ENCODE measurements around the gene SLC7A6. TPM values are rescaled to one million over a fixed set of nuclear protein-coding genes. Genes with fewer than 3 reads are reported as not detected.

The SLC7A6 gene
- total RNA-seq, 4 donors from 2014 or later, result 6.8 to 40.0 (median 19.6) TPM

DNA sequence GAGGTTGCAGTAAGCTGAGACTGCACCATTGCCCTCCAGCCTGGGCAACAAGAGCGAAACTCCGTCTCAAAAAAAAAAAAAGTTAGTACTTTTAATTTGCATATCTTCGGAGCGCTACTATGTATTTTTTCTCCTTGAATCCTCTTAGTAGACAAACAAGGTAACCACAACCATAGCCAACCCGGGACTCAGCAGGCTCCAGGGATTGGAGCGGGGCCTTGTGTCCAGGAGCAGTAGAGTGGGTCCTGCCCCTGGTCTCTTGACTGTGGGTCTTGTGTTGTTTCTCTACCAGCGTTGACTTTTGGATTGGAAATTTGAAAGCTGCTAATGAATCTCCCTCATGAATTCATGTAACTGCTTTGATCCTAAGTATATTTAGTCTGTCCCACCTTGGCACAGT, 78.8 kb downstream of the SLC7A6 start:
- intact Hi-C loops (cut with DNase I; ENCODE audit: low total_unique reads), result no loop called here
- H3K4me3 ChIP-seq, result no peak overlapping the region
- no peaks in the 10 kb centered on the region for H3K4me1 ChIP-seq
- no peak for DNase-seq
- TF ChIP-seq CTCF (IDR thresholded peaks at IDR 0.05) (no peak), POLR2A (IDR thresholded peaks at IDR 0.05) (no peak)
- no peaks in the 10 kb centered on the region for H3K36me3 ChIP-seq
- H3K9me3 ChIP-seq, result no peaks in the 10 kb centered on the region
- no peak overlapping the region for H3K27ac ChIP-seq
- no peaks in the 10 kb centered on the region for H3K27me3 ChIP-seq

DNA sequence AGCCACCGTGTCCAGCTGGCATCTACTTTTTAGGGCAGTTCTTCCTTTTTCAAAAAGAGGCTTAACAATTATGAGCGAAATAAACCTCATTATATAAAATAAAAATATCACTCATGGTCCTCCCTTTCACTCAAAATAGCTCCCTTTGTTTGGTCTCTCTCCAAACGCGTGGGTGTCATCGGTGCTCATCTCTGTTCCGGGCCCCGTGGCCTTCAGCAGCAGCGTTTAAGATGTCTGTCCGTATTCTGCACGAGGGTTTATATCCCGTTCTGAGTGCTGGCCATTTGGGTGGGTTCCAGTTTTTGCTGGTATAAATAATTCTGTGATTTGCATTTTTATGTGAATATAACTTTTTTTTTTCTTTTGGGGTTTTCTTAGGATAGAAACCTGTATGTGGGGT, 79.9 kb downstream of the SLC7A6 start:
- Histone ChIP-seq H3K27me3 (no peaks in the 10 kb centered on the region), H3K4me3 (no peak overlapping the region), H3K36me3 (no peaks in the 10 kb centered on the region), H3K9me3 (no peaks in the 10 kb centered on the region), H3K27ac (no peak overlapping the region), H3K4me1 (no peaks in the 10 kb centered on the region)
- DNase-seq, result no peak
- TF ChIP-seq POLR2A (IDR thresholded peaks at IDR 0.05) (no peak), CTCF (IDR thresholded peaks at IDR 0.05) (no peak)
- intact Hi-C loops (cut with DNase I; ENCODE audit: low total_unique reads), result no loop called here

DNA sequence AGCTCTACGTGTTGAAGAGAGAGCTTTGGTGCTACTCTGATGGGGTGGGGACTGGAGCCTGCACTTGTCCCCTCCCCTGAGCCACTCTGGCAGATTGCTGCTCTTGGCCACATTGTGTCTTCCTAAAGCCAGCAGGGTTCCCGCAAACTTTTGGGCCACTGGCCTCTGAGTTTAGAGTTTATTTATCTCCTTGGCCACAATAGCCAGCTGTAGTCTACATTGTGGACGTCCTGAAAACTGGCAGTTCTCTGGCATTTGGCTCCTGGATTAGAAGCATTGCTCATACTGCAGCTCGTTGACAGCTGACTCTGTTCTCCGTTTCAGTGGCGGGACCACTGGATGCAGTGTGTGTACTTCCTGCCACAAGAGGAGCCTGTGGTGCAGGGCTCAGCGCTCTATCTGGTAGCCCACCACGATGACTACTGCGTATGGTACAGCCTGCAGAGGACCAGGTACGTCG, 81.1 kb downstream of the SLC7A6 start:
- DNase-seq, result no peak
- H3K36me3 ChIP-seq, result no peaks in the 10 kb centered on the region
- H3K27ac ChIP-seq, result no peak overlapping the region
- no peaks in the 10 kb centered on the region for H3K4me1 ChIP-seq
- no peak for TF ChIP-seq CTCF (IDR thresholded peaks at IDR 0.05)
- TF ChIP-seq POLR2A (IDR thresholded peaks at IDR 0.05), result no peak
- no peaks in the 10 kb centered on the region for H3K9me3 ChIP-seq
- H3K4me3 ChIP-seq, result no peak overlapping the region
- intact Hi-C loops (cut with DNase I; ENCODE audit: low total_unique reads), result no loop called here
- H3K27me3 ChIP-seq, result no peaks in the 10 kb centered on the region

- intact Hi-C loops (cut with DNase I; ENCODE audit: low total_unique reads), result no loop called here
- no peak overlapping the region for H3K27ac ChIP-seq
- no peaks in the 10 kb centered on the region for H3K36me3 ChIP-seq
- H3K4me3 ChIP-seq, result no peak overlapping the region
- no peaks in the 10 kb centered on the region for H3K9me3 ChIP-seq
- TF ChIP-seq POLR2A (IDR thresholded peaks at IDR 0.05) (no peak), CTCF (IDR thresholded peaks at IDR 0.05) (no peak)
- no peaks in the 10 kb centered on the region for H3K4me1 ChIP-seq
- no peak for DNase-seq
- no peaks in the 10 kb centered on the region for H3K27me3 ChIP-seq
Observed at GRCh38 chr16:68345958-68346635, 81.8 kb downstream of the SLC7A6 start.

- intact Hi-C loops (cut with DNase I; ENCODE audit: low total_unique reads), result no loop called here
- Histone ChIP-seq H3K27me3 (no peaks in the 10 kb centered on the region), H3K27ac (no peak overlapping the region), H3K4me1 (no peaks in the 10 kb centered on the region), H3K4me3 (no peak overlapping the region), H3K36me3 (no peaks in the 10 kb centered on the region), H3K9me3 (no peaks in the 10 kb centered on the region)
- DNase-seq, result no peak
- TF ChIP-seq CTCF (IDR thresholded peaks at IDR 0.05) (no peak), POLR2A (IDR thresholded peaks at IDR 0.05) (no peak)
Observed at GRCh38 chr16:68346892-68347480, 82.7 kb downstream of the SLC7A6 start.

All from uterus (tissue), 4 donors.